SH-SY5Y (cell line): ENCODE data around the gene GAGE10.

Source experiments
- GATA2 ChIP-seq: IDR thresholded peaks from 2 replicates; pipeline ENCODE4 v1.6.1; 2011; ENCODE audit warnings: mild to moderate bottlenecking, low read depth, low read length
- GATA3 ChIP-seq: IDR thresholded peaks from 2 replicates; pipeline ENCODE4 v1.6.1; 2011; ENCODE audit warnings: low read depth, mild to moderate bottlenecking, low read length, moderate library complexity

- TF ChIP-seq GATA3 (no peak), GATA2 (no peak)
Measured at GRCh38 chrX:49269767-49270248, 33.6 kb upstream of the GAGE10 start, which contains the start of gene PPP1R3F.
